GM13976 (cell line): ENCODE measurements around the gene DNPH1.

Experiments used
- DNase-seq: peaks from one replicate; pipeline ENCODE4 v3.0.0; 2012; ENCODE audit warnings: low spot score
- in situ Hi-C: fragments of 300-500 bp; cut with MboI; formaldehyde crosslinking; loops from one replicate; pipeline ENCODE4 v1.12.0; 2022; ENCODE audit warnings: low sequenced_read_pairs, mixed read lengths, inconsistent platforms; ENCODE audit not compliant: unreplicated experiment
- TF ChIP-seq, protein P1 (sequence below): IDR thresholded peaks from 2 replicates; pipeline ENCODE4 v1.5.1; 2012; ENCODE audit warnings: borderline replicate concordance, mild to moderate bottlenecking; ENCODE audit not compliant: insufficient read depth; ENCODE audit errors: extremely low read depth, missing control alignments, control extremely low read depth

Gene DNPH1

DNA sequence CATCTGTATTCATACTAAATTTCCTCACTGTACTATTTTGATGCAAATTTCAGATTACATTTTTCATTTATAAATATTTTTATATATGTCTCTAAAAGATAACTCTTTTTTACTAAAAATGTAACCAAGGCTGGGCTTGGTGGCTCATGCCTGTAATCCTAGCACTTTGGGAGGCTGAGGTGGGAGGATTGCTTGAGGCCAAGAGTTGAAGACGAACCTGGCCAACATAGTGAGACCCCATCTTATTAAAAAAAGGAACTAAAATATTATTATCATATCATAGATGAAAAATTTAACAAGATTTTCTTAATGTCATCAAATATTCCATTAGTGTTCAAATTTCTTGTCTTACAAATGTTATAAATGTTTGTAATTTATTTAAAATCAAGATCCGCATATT, 6.6 kb upstream of the DNPH1 start:
- TF ChIP-seq, protein P1, sequence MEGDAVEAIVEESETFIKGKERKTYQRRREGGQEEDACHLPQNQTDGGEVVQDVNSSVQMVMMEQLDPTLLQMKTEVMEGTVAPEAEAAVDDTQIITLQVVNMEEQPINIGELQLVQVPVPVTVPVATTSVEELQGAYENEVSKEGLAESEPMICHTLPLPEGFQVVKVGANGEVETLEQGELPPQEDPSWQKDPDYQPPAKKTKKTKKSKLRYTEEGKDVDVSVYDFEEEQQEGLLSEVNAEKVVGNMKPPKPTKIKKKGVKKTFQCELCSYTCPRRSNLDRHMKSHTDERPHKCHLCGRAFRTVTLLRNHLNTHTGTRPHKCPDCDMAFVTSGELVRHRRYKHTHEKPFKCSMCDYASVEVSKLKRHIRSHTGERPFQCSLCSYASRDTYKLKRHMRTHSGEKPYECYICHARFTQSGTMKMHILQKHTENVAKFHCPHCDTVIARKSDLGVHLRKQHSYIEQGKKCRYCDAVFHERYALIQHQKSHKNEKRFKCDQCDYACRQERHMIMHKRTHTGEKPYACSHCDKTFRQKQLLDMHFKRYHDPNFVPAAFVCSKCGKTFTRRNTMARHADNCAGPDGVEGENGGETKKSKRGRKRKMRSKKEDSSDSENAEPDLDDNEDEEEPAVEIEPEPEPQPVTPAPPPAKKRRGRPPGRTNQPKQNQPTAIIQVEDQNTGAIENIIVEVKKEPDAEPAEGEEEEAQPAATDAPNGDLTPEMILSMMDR: no peak
- no peak for DNase-seq
- in situ Hi-C loops: no loop called here

DNA sequence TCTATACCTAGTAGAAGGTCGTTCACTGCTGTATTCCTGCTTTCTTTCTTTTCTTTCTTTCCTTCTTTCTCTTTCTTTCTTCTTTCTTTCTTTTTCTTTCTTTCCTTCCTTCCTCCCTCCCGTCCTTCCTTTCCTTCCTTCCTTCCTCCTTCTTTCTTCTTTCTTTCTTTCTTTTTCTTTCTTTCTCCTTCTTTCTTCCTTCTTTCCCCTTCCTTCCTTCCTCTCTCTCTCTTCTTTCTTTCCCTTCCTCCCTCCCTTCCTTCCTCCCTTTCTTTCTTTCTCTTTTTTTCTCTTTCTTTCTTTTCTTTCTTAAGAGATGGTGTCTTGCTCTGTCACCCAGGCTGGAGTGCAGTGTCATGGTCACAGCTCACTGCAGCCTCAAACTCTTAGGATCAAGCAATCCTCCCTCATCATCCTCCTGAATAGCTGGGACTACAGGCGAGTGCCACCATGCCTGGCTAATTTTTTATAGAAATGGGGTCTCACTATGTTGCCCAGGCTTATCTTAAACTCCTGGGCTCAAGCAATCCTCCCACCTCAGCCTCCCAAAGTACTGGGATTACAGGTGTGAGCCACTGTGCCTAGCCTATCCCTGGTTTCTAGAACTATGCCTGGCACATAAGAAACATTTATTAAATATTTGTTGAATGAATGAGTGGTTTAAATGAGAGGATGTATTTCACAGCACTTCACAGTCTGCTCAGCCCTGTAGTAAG, 2.6 kb upstream of the DNPH1 start:
- TF ChIP-seq, protein P1: no peak
- no peak for DNase-seq
- in situ Hi-C loops: no loop called here

DNA sequence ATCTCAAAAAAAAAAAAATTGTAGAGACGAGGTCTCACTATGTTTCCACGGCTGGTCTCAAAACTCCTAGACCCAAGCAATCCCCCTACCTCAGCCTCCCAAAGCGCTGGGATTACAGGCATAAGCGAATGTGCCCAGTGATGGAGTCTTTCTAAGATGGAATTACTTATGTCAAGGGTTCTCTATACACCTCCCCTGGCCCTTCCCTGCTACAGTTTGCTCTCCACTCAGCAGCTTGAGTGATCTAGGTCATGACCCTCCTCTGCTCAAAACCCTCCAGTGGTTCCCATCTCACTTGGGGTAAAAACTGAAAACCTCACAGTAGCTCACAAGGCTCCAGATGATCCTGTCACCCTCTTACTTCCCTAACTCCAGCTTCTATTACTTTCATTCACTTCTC, 1.8 kb upstream of the DNPH1 start:
- TF ChIP-seq, protein P1: no peak
- in situ Hi-C loops: no loop called here
- no peak for DNase-seq

DNA sequence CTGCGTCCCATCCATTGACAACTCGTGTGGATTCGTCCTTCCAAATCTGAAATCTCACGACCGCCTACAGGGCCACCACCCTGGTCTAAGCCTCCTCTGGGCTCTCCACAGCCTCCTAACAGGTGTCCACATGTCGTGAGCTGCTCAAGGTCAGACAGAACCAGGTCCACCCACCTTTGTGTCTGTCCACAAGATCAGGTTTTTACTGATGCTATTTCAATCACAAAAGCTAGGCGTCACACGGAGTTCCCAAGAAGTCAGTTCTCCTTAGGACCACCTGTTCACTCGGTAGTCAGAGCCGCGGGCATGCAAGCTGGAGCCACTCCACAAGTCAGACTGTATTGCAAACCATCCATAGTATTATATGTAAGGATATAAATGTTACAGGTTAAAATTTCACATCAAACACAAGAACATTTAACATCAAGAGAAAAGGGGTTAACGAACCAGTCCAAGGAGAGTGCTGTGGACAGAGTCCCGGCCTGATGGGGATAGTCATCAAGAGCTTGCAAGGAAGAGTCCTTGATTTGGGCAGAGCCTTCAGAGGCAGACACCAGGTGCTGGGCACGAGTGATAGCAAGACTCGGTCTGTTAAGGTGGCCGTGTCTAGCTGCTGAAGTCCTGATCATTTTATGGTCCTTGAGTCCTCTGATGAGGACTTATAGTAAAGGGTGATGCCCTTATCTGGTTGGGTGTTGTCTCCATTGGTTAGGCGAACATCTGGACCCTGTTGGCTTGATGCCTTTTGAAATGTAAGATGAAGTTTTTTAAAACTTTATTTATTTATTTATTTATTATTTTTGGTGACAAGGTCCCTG, 731 bp upstream of the DNPH1 start:
- no peak for DNase-seq
- in situ Hi-C loops: no loop called here
- TF ChIP-seq, protein P1: no peak

DNA sequence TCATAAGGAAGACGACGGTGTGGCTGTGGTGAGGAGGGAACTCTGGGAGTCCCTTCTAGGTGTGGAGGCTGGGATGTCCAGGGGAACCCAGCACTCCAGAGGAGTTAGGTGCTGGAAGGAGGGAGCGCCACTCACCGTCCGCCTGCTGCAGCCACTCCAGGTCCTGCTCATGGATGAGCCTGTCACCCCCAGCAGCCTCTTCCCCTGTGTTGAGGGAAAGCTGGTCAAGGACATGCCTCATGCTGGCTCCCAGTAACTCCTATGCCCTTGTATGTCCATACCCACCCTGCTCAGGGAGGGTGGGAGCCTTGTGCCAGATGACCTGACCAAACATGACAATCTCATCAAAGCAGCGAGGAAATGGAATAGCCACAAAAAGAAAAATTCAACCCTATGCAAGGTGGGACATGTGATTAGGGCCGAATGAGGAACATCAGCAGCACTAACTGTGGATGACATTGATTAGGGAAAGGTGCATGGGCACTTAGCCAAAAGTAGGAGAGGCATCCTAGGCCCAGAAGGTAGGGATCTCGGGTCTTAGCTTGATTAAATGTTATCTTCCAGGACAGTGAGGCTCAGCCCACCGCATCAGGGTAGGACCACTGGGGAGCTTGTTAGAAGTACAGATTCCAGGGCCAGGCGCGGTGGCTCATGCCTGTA, 3.0 kb downstream of the DNPH1 start:
- in situ Hi-C loops: no loop called here

DNA sequence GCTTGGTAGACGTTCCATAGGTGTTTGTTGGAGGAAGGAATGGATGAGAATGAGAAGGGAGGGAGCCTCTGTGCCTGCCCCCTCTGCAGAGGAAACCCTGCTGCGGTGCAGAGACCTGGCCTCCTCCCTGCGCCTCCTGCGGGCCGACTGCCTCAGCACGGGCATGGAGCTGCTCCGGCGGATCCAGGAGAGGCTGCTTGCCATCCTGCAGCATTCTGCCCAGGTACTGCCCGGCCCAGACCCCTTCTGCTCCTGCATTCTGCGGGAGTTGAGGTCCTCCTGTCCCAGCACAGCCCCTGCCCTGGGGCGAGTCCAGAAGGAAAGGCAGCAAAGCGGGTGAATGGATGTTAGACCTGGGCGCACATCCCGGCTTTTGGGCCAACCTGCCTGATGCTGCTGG, 6.1 kb downstream of the DNPH1 start:
- no peak for DNase-seq
- TF ChIP-seq, protein P1: no peak
- in situ Hi-C loops: no loop called here

More for the DNA sequence above, 3.0 kb downstream of the DNPH1 start:
- no peak for DNase-seq
- TF ChIP-seq, protein P1: no peak
